ENCODE measurements around the gene PLA2G4D.

The PLA2G4D gene

DNA sequence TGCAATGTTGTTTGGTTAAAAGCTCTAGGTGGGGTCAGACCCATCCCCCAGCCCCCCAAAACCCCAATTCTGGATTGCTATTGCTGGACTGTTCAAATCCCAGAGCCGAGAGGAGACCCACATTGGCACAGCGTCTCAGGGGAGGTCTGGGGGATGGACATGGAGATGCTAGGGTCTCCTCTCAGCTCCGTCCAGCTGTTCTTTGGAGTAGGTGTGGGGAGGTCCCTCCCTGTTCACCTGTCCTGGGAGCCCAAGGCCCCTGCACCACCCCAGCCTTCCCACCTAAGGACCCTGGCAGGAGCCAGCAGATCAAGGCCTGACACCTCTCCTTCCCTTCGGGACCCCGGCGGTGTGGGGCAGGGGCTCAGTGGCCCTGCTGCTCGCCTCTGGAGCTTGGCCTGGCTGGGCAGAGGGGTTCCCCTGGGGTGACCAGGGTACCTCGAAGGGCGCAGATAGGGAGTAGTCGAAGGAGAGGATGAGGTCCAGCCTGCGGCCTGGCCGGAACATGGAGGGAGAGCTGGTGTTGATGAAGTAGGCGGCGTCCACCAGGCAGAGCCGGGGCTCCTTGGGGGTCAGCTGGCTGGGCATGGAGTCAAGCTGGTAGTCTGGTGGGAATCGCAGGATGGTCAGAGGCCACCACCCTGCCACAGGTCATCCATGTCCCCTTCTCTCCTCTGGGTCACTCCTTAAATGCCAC is 23.9 kb downstream of the PLA2G4D start:
- DNase-seq = no peak

DNA sequence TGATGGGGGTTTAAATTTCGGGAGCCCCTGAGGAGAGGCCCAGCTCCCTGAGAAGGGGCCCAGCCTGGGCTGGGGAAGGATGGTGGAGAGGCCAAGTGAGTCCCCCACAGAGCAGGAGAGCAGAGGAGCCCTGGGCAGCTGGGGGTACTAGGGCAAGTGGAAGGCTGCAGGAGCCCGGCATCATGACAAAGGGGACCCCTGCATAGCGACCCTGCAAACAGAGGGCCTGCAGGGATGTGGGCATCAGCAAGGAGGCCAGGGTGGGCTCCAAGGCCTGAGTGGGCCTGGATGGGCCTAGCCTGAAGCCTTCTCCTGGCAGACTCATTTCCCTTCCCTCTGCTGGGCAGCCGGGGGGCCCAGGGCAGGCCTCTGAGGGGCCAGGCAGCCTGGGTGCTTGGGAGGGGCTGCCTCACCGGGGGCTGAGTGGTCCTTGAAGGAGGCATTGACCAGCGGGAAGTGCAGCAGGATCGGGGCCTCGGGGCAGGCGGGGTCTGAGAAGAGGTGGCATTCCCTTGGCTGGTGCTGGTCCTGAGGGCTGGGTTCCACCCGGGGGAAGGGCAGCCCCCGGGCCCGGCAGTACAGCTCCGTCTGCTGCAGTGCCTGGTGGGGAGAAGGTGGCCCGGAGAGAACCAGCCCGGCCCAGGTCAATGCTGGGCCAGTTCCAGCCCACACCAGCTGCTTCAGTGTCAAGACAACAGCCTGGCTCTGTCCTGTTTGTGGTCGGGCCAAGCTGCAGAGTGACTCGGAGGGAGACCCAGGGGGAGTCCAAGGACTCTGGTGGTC is 24.7 kb downstream of the PLA2G4D start:
- DNase-seq = no peak

DNA sequence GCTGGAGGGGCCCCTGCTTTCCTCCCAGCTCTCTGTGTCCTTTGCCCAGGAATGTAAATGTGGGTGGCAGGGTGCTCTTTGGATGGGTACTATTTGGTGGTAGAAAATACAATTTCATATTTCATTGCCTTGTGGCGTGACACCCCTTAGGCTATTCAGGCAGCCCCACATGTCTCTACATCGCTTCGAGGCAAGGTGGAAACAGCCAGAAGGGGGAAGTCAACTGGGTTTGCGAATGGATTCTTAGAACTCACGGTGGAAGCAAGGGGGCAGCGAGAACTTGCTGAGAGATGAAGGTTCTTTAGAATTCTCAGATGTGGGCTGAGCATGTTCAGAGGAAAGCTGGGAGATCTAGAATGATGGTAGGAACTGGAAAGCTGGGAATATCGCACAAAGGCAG is 25.3 kb downstream of the PLA2G4D start:
- DNase-seq = no peak

DNA sequence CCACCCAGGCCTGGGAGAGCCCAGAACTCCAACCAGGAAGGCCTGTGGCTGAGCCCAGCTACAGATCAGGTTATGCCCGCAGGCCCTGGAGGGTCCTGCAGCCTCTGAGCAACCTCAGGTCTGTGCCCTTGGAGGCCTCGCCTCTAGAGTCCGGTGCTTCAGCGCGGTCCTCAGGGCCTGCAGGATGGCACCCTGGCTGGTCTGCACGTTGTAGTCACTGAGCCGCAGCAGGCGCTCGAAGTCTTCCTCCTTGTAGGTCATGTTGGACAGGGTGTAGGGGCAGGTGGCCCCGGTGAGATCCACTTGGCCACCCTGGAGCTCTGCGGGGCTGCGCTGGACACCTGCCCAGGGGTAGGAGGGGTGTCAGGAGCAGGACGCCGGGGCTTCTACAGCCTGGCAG is 25.8 kb downstream of the PLA2G4D start:
- no peak for DNase-seq

DNA sequence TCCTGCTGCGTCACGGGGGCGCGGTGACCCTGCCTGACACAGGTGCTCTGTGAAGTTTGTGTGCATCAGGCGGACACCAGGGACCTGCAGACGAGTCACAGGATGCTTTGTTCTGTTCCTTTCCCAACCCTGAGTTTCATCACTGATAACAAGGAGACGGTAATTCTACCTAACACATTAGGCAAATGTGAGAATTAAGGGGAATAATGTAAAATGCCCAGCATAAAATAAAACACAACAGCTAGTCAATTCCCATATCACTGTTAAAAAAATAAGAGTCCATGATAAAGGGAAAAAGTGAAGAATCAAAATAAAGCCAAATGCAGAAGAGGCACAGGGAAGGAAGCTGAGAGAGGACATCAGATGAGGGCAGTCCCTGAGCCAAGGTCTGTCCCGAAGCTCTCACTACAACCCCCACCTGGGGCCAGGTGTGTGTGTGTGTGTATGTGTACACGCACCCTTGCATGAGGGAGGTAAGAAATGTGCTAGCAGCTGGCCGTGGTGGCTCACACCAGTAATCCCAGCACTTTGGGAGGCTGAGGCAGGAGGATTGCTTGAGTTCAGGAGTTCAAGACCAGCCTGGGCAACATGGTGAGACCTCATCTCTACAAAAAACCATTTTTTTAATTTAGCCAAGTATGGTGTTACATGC is 27.5 kb downstream of the PLA2G4D start:
- no peak for DNase-seq

DNA sequence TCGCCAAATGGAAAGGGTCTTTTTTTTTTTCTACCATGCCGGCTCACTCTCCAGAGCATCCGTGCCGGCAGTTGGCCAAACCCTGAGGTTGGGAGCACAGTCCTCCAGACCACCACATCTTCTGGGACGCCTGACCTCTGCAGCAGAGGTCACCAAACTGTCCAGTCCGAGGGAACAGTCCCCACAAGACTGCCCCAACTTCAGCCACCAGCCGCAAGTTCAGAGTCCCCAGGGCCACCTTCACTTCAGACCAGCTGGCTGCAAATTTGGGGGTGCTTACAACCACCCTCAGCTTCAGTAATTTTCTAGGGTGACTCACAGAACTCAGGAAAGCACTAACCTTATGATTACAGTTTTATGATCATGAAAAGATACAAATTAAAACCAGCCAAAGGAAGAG is 28.9 kb downstream of the PLA2G4D start:
- no peak for DNase-seq

DNA sequence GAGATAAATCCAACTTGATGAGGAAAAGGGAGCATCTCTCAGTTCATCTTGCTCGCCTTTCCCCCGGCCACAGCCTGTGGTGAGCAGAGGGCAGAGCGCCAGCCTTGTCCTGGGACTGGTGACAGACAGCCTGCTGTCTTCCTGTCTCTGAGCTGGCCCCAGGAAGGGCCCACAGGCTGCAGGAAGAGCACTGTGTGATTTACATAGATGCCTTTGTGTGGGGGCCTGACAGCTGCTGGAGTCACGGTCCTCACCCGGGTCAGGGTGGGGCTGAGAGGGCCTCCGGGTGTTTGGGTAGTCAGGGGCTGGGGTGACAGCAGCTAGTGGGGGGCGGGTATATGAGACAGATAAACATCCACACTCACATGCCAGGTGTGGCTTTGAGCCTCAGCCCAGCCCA is 29.3 kb downstream of the PLA2G4D start:
- DNase-seq = peak in 1 of 2 donors; percentile 40

DNA sequence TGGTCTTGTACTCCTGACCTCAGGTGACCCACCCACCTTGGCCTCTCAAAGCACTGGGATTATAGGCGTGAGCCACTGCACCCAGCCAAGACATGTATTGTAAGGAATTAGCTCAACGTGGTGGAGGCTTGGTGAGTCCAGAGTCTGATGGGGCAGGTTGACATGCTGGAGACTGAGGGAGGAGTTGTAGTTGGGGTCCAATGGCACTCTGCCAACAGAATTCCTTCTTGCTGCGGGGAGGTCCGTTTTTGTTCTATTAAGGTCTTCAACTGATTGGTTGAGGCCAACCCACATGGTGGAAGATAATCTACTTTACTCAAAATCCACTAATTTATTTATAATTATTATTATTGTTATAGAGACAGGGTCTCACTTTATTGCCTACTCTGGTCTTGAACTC is 30.1 kb downstream of the PLA2G4D start:
- DNase-seq = no peak

DNA sequence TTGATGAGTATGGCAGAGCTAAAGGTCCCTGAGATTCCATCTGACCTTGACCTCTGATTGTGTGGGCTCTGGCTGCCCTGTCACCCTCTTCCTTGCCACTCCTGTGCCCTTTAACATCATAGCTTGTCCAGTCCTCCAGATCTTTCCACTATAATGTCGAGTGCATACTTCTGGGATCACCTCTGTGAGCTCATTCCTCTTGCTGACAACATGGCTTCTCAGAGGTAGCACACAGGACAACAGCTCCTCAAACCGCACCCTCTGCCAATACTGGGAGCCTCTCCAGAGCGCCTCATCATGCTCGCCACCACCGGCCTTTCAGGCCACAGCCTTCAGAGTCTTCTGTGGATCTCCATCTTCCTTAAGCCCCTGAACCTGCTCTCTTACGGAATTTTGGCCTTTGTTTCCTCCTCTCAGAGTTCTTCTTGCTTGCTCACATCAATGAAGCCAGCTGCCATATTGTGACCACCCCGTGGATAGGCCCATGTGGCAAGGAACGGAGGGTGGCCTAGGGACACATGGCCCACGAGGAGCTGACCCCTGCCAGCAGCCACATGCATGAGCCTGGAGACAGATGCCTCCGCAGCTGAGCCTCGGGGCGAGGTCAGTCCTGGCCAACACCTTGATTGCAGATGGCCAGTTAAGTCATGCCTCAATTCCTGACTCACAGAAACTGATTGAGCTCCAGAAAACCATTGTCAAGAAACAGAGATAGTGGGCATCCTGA is 31.1 kb downstream of the PLA2G4D start:
- no peak for DNase-seq

DNA sequence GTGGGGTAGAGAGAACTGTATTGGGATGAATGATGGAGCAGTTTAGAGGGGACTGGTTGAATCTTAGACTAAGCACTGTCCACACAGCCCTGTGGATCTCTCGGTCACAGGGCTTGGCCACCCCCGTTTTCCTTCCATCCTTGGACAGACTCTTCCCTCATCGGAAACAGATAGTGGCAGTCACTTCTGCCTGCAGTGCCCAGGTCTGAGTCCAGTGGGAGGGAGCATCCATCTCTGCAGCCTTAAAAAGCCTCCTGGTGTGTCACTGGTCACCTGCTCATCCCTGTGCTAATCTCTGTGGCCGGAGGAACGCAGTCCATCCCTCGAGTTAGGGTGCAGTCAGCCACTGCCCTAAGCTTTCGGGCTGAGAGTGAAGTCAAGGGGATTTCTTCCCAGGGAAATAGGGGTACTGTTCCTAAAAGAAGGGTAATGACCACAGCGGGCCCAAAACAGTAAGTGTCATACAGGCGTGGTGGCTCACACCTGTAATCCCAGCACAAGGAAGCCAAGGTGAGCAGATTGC is 32.0 kb downstream of the PLA2G4D start:
- no peak for DNase-seq

DNA sequence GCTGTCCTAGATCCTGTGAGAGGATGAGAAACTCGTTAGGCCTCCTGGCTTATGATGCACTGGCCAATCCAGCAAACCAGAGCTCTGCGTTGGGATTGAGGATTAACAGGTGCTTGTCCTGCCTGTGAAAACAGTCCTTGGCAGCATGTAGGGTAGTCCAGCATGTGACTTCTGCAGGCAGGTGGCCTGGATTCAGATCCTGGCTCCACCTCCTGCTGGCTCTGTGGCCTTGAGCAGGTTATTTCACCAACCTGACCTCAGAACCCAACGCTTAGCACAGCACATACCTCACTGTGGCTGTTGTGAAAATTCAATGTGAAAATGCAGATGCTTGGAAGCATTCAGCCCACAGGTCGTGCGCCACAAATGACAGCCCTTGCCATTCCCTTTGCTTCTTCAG is 33.6 kb downstream of the PLA2G4D start:
- DNase-seq = no peak

DNA sequence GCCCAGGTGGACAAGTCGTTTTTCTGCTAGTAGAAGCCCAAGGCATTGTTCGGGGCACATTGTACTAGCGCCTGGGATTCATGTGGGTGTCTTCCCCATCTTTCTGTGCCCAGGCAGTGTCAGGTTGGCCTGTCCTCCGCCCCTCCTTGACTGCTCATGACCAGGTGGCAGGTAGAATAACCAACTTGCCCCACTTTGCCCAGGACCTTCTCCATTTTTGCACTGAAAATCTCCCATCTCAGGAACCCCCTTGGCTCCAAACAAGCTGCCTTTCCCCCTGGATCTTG is 33.9 kb downstream of the PLA2G4D start:
- no peak for DNase-seq

DNA sequence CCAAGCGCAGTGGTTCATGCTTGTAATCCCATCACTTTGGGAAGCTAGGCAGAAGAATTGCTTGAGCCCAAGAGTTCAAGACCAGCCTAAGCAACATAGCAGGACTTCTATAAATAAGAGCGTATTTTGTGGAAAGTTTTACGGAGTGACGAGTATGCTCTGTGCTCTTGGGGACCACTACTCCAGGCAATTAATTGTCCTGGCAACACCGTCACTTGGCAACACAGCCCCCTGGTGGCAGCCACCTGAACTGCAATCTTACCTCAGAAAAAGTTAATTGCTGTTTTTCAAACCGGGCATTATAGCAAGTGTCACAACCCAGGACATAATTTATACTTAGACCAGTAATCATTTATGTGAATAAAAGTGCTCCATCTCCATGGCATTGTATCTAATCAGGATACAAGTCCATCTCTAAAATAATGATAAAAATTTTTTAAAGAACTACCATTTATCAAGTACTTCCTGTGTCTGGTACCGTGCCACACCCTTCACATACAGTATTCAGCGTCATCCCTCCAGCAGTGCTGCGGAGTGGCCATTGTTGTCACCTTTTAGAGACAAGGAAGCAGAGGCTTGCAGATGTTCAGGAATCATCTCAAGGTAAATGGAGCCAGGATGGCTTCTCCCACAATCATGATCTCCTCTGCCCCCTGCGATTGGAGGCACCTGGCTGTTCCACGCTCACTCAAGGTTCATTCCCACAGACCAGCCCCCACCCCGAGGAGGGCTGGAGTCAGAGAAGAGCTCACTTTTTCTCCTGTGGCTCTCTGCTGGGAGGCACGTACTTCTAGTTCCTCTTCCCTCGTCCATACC is 34.5 kb downstream of the PLA2G4D start:
- peak in 1 of 2 donors; percentile 19 for DNase-seq

DNA sequence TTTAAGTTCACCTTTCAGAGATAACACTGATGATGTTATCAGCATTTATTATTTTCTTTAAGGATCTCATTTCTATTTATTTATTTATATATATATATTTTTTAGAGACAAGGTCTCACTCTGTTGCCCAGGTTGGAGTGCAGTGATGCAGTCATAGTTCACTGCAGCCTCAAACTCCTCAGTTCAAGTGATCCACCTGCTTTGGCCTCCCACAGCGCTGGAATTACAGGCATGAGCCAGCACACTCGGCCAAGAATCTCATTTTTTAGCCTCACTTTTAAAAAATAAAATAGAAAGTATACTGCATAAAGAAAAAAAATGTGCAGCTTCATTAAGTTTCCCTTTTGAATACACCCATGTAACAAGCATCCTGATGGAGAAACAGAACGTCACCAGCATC is 35.6 kb downstream of the PLA2G4D start:
- DNase-seq = no peak

DNA sequence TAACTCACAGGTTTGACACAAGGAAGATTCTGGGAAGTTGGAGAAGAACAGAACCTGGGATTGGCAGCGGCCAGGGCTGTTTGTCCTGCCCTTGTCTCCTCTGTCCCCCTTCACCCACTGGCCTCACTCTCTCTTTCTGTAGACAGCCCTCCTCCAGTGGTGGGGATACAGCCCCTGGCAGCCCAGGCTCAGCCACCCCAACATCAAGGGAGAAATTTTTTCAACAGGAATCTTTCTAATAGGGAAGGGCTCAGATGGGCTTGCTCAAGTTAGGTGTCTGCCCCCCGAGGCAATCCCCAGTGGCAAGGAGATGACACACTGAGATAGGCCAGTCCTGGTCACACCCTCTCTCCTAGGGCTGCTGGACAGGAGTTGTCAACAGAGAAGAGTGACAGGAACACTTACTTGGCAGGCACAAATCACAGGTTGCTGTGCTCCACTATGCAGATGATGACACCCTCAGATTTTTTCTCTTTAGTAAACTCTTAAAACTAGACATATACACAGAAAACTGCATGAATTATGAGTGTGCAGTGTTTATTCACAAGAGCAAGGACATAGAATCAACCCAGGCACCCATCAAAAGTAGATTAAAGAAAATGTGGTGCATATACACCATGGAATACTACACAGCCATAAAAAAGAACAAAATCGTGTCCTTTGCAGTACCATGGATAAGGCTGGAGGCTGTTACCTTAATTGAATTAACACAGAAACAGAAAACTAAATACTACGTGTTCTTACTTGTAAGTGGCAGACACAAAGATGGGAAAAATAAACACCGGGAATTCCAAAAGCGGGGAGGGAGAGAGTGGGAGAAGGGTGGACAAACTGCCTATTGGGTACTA is 36.3 kb downstream of the PLA2G4D start:
- DNase-seq = no peak

DNA sequence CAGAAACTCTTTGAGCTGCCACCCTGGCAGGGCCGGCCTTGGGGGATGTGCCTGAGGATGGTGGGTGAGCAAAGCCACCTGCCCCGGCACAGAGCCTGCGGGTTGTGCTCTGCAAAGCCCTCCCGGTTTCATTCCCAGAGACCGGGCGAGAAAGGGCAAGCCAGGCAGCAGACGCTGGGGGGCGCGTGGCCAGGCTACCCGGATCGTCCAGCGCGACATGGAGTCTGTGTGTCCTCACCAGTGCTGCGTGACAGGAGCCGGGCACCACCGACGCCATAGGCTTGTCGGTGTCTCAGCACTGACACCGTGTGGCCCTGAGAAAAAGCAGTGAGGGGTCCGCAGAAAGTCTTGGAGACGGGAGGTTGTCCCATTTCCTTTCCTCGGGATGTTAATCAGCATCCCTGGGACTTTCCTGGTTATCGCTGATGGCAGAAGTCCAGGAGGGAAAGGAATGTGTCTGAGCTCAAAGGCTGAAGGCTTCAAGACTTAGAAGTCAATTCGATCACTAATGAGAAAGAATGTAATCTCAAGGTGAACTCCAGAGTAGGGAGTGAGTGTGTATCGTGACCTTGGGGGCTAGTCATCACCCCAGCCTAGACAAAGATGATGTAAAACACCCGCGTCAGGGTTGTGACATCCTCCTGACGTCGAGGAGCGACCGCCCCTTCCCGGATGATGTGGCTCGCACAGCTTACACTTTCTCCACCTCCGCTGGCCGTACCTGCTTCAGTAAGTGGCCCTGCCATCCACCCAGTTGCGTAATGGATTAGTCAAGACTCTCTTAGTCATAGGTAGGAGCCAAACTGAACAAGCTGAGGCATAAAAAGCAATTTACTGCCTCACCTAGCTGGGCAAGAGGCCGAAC is 37.2 kb downstream of the PLA2G4D start:
- DNase-seq = peak; percentile 33 to 58

DNA sequence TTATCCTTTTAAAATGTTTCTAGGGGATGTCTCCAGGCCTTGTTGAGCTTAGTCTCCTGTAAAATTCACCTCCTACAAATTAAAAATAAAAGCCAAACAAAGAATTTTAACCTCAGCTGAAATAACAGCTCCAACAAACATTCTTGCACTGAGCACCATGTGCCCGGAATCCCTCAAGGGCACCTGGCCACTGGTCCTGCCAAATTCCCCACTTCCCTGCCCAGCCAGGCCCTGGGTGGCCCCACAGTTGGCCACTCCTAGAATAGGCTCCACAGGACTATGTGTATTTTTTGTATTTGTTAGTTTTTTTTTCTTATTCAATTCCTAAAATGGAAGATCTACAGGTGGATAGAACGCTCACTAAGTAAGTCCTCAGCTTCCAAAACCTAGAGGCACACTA is 40.4 kb downstream of the PLA2G4D start:
- DNase-seq = no peak

DNA sequence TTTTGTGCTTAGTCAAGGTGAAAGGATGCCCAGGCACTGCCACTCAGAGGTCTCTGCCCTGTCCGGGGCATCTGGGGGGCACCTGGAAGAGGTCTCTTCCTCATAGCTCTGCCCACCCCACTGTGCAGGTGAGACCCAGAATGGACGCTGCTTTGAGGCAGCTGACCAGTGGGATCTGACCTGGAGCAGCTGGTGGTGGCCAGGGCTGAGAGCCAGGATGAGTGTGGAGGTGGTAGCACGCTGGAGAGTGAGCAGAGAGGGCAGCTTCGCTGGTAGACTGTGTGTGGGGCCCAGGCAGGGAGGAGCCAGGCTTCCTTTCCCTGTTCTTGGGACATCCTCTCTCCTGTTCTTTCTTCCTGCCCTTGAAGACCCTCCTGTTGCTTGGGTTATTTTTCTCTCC is 41.4 kb downstream of the PLA2G4D start:
- DNase-seq = no peak

DNA sequence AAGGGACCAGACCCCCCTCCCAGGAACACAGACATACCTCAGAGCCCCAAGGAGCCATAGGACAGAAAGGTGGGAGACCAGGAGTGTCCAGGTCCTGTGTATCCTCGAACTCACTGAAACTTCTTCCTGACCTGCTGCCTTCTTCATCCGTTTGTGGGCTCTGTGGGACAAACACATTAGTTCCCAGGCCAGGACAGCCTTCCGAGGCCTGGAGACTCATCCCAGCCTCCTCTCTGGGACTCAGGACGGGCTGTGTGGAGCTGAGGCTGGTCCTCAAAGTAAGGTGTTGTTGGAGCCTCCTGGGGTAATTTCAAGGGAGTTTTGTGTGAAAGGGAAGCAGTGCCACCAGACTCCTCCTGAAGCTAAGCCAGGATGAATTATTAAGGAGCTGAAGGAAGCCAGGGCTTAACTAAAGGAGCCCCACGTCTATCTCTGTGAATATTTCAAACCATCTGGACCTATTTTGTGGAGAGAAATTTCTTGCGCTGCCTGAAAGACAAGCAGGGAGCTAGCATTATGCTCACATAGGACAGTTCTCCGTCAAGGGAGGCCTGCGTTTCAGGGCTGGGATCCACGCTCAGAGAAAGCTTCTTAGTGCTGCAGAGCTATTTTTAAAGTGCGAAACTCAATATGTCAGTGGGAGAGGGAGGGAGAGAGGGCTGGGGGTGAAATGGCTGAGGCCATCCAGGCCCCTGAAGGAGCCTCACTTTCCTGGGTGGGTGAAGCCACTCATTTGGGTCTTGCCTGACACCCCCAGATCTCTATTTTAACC is 43.7 kb downstream of the PLA2G4D start:
- DNase-seq = no peak

DNA sequence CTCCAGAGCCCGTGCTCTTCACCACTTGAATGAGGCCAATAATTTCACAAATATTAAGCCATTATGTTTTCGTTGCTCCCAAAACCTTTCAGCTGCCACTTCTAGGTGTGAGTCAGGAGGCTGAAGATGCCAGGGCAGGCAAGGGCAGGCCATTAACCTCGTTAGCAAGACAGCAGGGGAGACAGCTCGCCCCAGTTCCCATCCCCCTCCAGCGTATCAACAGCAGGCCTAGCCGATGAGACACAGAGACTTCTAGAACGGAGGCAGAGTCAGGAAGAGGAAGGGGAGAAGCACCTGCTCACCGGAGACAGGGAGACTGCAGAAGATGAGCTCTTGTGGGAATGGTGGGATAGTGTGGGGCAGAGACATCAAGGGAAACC is 45.6 kb downstream of the PLA2G4D start:
- DNase-seq = no peak
